Activated naive CD4-positive, alpha-beta T cell treated with anti-CD3 and anti-CD28 coated beads, Interleukin-2, amount 50 U/mL, for 72 hours (primary cell): ENCODE results near the gene SPATA6L. TPM values are rescaled to one million over a fixed set of nuclear protein-coding genes. Genes with fewer than 3 reads are reported as not detected.
"Not testable (repeated sequence)": the region's sequence is repeated elsewhere in the genome, so short reads cannot be mapped to it uniquely, and the experiment has no call there.

ENCODE experiments used
- ATAC-seq, 2 donors: fragments of 150-1000 bp; cut with Tn5 transposase; 2 replicates each; pipeline ENCODE4 v1.10.0; 2021; ENCODE audit warnings: mild to moderate bottlenecking in 2 of 2, moderate library complexity in 2 of 2
- DNase-seq, 2 donors: peaks; one replicate each; pipeline ENCODE4 v3.0.0; 2021 to 2022; ENCODE audit warnings: low spot score in 2 of 2
- H3K27ac Mint-ChIP-seq, 2 donors: one replicate each; pipeline ENCODE4 v1.8.0; 2022; ENCODE audit warnings: mild to moderate bottlenecking in 2 of 2, mixed read lengths in 2 of 2
- H3K36me3 Mint-ChIP-seq, 2 donors: one replicate each; pipeline ENCODE4 v1.8.0; 2022; ENCODE audit warnings: mixed read lengths in 2 of 2
- H3K9me3 Mint-ChIP-seq, 2 donors: one replicate each; pipeline ENCODE4 v1.8.0; 2022; ENCODE audit warnings: mixed read lengths in 2 of 2
- total RNA-seq, 2 donors: library from RNA; stranded (reverse); gene quantifications; one replicate each; pipeline ENCODE4 v1.2.3, GENCODE V29; 2022

The SPATA6L gene
- total RNA-seq, 2 donors from 2014 or later = 0.99 to 2.1 TPM

GRCh38 chr9:4661165-4661564 lies 5.1 kb downstream of the SPATA6L start:
- Mint-ChIP-seq H3K9me3 (peaks cover 0 to 4% of the 10 kb centered on the region in 2 donors), H3K27ac (no peak overlapping the region), H3K36me3 (peaks cover 8 to 14% of the 10 kb centered on the region in 2 donors)
- DNase-seq (no peak), ATAC-seq (no peak)

- ATAC-seq, DNase-seq, H3K27ac Mint-ChIP-seq, H3K9me3 Mint-ChIP-seq: not testable (repeated sequence)
- H3K36me3 Mint-ChIP-seq = peaks cover 8 to 14% of the 10 kb centered on the region in 2 donors
Observed at GRCh38 chr9:4660665-4661064, 5.6 kb downstream of the SPATA6L start.

GRCh38 chr9:4657426-4658159 lies 8.7 kb downstream of the SPATA6L start:
- Mint-ChIP-seq H3K9me3 (peaks cover 0 to 4% of the 10 kb centered on the region in 2 donors), H3K36me3 (peaks cover 0 to 7% of the 10 kb centered on the region in 2 donors), H3K27ac (no peak overlapping the region)
- ATAC-seq (no peak), DNase-seq (no peak)

GRCh38 chr9:4656621-4657020 lies 9.7 kb downstream of the SPATA6L start:
- ATAC-seq = no peak
- no peak for DNase-seq
- Mint-ChIP-seq H3K36me3 (peaks cover 0 to 6% of the 10 kb centered on the region in 2 donors), H3K27ac (no peak overlapping the region), H3K9me3 (peaks cover 0 to 4% of the 10 kb centered on the region in 2 donors)

DNA sequence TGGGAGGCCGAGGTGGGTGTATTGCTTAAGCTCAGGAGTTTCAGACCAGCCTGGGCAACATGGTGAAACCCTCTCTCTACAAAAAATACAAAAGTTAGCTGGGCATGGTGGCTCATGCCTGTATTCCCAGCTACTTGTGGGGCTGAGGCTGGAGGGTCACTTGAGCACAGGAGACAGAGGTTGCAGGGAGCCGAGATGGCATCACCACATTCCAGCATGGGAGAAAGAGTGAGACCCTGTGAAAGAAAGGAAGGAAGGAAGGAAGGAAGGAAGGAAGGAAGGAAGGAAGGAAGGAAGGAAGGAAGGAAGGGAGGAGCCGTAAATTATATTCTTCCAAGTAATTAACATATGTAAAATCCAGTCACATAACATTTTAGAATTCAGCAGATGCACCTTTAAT lies 10.1 kb downstream of the SPATA6L start:
- not testable (repeated sequence) for H3K9me3 Mint-ChIP-seq, DNase-seq, H3K27ac Mint-ChIP-seq, ATAC-seq, H3K36me3 Mint-ChIP-seq

DNA sequence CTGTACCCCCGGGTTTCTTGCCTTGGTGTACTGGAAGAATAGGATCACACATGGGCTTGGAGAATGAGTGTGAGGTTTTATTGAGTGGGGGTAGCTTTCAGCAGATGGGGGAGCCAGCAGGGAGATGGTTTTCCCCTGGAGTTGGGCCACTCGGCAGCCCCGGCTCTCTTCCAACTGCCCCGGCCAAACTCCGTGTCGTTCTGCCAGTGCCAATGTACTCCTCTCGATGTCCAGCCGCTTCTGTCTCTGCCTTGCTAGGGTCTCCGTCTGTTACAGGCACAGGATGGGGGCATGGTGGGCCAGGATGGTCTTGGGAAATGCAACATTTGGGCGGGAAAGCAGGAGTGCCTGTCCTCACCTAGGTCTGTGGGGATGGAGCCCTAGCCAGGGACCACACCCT lies 11.7 kb downstream of the SPATA6L start:
- ATAC-seq = no peak
- H3K27ac Mint-ChIP-seq = no peak overlapping the region
- no peaks in the 10 kb centered on the region for H3K36me3 Mint-ChIP-seq

DNA sequence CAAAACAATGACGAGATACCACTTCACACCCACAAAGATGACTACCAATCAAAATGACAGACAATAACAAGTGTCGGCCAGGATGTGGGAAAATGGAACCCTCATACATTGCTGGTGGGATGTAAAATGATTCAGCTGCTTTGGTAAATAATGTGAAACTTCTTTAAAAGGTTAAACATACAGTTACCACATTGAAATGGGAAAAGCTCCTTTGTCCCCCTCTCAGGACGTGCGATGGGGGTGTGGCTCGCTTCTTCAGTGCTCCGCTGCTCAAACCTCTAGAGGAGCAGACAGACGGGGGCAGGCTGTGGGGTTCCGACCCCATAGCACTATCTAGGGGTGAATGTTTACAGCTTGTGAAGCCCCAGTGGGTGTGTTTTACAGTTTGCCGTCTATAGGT lies 12.2 kb downstream of the SPATA6L start:
- DNase-seq (no peak), ATAC-seq (no peak)
- H3K9me3 Mint-ChIP-seq = no peaks in the 10 kb centered on the region
- H3K27ac Mint-ChIP-seq = no peak overlapping the region
- no peaks in the 10 kb centered on the region for H3K36me3 Mint-ChIP-seq

More for the DNA sequence above, 11.7 kb downstream of the SPATA6L start:
- no peaks in the 10 kb centered on the region for H3K9me3 Mint-ChIP-seq
- no peak for DNase-seq

DNA sequence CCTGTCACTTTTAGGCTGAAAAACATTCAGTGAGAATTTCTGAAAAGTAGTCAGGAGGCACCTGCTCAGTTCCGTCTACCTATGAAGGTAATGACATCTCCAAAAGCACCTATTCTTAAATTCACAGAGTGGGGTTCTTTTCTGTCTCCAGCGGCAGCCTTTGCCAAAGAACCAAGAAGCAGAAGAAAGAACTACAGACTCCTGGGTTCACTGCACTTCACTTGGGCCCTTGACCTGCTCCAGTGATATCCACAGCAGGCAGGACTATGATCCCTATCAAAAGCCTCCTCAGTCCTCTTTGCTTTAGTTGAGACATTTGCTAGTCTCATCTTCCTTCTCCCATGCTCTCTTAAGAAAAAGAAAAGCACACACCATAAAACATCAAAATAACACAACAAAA lies 23.9 kb downstream of the SPATA6L start:
- H3K36me3 Mint-ChIP-seq = no peaks in the 10 kb centered on the region
- H3K9me3 Mint-ChIP-seq = no peaks in the 10 kb centered on the region
- DNase-seq (no peak), ATAC-seq (no peak)
- H3K27ac Mint-ChIP-seq = peak overlapping the region in 1 of 2 donors; percentile 56

DNA sequence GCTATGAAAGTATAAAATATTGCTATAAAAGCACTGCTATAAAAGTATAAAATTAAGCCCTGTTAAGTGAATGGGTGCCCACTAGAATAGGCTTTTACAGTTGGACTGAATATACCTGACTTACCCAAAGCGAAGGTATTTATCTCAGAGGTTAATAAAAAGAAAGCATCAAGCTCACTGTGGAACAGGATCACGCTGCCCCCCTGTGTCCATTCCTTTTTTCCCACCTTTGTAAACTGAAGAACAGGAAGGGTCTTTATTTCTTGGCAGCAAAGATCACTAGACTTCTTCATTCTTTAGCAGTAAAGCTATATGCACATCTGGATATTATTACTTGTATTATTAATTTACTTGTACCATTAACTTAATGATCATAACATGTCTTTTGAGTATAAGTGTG lies 26.3 kb downstream of the SPATA6L start:
- Mint-ChIP-seq H3K36me3 (no peaks in the 10 kb centered on the region), H3K9me3 (no peaks in the 10 kb centered on the region), H3K27ac (no peak overlapping the region)
- ATAC-seq = no peak
- DNase-seq = peak in 1 of 2 donors; percentile 45

DNA sequence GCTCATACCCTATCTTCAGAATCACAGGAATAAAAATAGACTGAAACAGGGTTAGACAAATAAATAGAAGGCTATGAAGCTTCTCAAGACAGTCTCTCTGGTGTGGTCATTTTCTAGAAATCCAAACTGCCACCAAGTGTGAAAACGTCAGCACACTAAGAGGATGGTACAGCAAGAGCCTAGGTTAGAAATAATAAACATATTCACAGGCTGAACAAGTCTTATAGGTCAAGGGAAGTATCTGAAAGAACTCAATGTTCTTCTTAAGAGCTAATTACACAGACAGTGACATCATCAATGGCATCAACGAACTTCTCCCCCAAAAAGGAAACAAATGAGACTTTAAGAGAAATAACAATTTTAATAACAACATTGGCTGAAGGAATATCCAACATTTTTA lies 26.9 kb downstream of the SPATA6L start:
- no peak for ATAC-seq
- DNase-seq = no peak

DNA sequence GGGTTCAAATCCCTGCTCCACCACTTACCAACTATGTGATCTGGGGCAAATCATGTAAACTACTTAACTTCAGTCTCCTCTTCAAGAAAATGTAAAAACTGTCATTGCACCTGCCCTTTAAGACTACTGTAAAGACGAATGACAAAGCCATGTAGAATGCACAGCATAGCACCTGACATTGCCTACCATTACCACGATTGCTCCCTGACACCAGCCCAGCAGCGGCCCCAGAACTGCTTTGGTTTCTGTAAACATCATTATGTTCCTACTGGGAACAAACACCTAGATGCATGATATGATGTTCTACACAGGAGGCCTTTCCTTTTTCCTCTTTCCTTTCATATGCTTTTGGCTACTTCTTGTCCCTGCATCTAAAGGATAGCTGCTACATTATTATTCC lies 27.3 kb downstream of the SPATA6L start:
- no peaks in the 10 kb centered on the region for H3K9me3 Mint-ChIP-seq
- ATAC-seq (no peak), DNase-seq (no peak)
- H3K27ac Mint-ChIP-seq = peak overlapping the region in 1 of 2 donors; percentile 22
- H3K36me3 Mint-ChIP-seq = no peaks in the 10 kb centered on the region

More for the DNA sequence above, 26.9 kb downstream of the SPATA6L start:
- Mint-ChIP-seq H3K36me3 (no peaks in the 10 kb centered on the region), H3K9me3 (no peaks in the 10 kb centered on the region), H3K27ac (peak overlapping the region in 1 of 2 donors; percentile 22)

DNA sequence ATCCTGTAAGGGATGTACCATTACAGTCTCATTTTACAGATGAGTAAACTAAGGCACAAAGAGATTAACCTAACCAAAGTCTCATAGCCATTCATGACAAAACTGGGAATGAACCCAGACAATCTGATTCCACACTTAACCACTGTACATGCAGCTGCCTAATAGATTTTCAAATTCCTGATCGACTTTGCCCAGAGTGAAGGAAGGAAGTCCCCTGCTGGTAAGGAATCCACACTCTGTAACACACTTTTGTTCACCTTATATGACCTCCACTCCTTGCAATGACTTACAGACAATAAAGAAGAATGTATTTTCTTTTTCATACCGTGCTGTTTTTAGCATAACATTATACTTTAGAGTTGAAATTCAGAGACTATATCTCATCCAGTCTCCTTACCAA lies 35.4 kb downstream of the SPATA6L start:
- ATAC-seq (no peak), DNase-seq (no peak)
- Mint-ChIP-seq H3K27ac (no peak overlapping the region), H3K9me3 (no peaks in the 10 kb centered on the region), H3K36me3 (no peaks in the 10 kb centered on the region)

- ATAC-seq (no peak), DNase-seq (no peak)
- no peak overlapping the region for H3K27ac Mint-ChIP-seq
Observed at GRCh38 chr9:4622016-4622415, 44.3 kb downstream of the SPATA6L start.

GRCh38 chr9:4620881-4621555 lies 45.3 kb downstream of the SPATA6L start:
- no peak overlapping the region for H3K27ac Mint-ChIP-seq
- H3K36me3 Mint-ChIP-seq = no peaks in the 10 kb centered on the region
- peak; percentile 60 to 89 for ATAC-seq

More at GRCh38 chr9:4622016-4622415, 44.3 kb downstream of the SPATA6L start:
- Mint-ChIP-seq H3K36me3 (no peaks in the 10 kb centered on the region), H3K9me3 (no peaks in the 10 kb centered on the region)

DNA sequence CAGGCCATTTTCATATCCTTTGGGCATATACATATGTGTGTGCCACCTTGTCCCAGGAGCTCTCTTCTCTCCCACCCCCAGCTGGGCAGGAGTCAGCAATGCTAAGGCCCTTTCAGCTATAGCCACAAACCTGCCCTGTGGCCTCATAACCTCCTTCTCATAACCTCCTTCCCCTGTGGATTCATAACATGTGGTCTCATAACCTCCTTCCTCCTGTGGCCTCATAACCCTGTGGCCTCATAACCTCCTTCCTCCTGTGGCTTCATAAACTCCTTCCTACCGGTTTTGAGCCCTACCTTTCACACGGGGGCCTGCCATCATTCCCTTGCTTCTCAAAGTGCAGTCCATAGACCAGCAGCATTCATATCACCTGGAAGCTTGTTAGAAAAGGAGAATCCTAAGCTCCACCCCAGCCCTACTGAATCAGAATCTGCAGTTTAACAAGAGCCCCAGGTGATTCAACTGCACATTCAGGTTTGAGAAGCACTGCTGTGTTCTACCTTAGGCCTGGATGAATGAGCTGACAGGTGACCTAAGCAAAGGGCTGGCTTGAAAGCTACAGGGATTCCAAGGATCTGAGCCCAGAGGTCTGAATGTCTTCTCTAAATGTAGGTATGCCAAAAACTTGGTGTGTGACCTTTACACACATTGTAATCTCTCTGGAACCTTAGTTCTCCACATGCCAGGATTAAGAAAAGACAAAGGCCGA lies 46.1 kb downstream of the SPATA6L start:
- Mint-ChIP-seq H3K9me3 (no peaks in the 10 kb centered on the region), H3K27ac (no peak overlapping the region), H3K36me3 (no peaks in the 10 kb centered on the region)
- DNase-seq = no peak
- peak; percentile 61 to 74 for ATAC-seq

More at GRCh38 chr9:4620881-4621555, 45.3 kb downstream of the SPATA6L start:
- DNase-seq = no peak
- H3K9me3 Mint-ChIP-seq = no peaks in the 10 kb centered on the region

- Mint-ChIP-seq H3K27ac (no peak overlapping the region), H3K9me3 (no peaks in the 10 kb centered on the region), H3K36me3 (no peaks in the 10 kb centered on the region)
- no peak for ATAC-seq
- no peak for DNase-seq
Observed at GRCh38 chr9:4618700-4619099, 47.6 kb downstream of the SPATA6L start.

GRCh38 chr9:4617752-4618151 lies 48.5 kb downstream of the SPATA6L start:
- Mint-ChIP-seq H3K27ac (no peak overlapping the region), H3K36me3 (no peaks in the 10 kb centered on the region), H3K9me3 (no peaks in the 10 kb centered on the region)
- DNase-seq (no peak), ATAC-seq (no peak)
